ENCODE results near the gene NHSL2. TPM values are rescaled to one million over a fixed set of nuclear protein-coding genes. Genes with fewer than 3 reads are reported as not detected.

Gene NHSL2
- total RNA-seq, 1 donor from 2014 or later, result 0.29 TPM

DNA sequence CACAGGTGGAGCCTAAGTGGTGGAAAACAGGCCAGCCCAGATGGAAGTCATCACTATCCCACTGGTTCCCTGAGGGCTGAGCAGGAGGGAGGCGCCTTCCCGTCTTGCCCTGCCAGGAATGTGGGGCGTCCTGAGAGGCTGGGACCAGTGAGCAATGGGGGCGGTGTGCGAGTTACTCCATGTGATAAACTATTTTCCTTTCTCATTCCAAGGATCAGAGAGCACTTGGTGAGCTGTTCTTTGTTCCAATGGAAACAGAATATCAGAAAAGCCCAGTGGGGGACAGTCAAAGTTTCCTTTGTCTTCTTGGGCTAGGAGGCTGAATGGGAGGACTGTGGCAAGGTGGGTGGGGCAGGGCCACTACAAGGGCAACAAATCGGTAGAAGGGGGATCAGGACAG, 86.2 kb downstream of the NHSL2 start:
- TF ChIP-seq, protein P1, sequence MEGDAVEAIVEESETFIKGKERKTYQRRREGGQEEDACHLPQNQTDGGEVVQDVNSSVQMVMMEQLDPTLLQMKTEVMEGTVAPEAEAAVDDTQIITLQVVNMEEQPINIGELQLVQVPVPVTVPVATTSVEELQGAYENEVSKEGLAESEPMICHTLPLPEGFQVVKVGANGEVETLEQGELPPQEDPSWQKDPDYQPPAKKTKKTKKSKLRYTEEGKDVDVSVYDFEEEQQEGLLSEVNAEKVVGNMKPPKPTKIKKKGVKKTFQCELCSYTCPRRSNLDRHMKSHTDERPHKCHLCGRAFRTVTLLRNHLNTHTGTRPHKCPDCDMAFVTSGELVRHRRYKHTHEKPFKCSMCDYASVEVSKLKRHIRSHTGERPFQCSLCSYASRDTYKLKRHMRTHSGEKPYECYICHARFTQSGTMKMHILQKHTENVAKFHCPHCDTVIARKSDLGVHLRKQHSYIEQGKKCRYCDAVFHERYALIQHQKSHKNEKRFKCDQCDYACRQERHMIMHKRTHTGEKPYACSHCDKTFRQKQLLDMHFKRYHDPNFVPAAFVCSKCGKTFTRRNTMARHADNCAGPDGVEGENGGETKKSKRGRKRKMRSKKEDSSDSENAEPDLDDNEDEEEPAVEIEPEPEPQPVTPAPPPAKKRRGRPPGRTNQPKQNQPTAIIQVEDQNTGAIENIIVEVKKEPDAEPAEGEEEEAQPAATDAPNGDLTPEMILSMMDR (IDR thresholded peaks at IDR 0.05), result no peak
- Mint-ChIP-seq H3K4me3 (no peak overlapping the region), H3K9me3 (no peaks in the 10 kb centered on the region), H3K27me3 (peaks cover 10% of the 10 kb centered on the region), H3K4me1 (peaks cover 4% of the 10 kb centered on the region), H3K27ac (no peak overlapping the region), H3K36me3 (ENCODE audit: low read depth) (no peaks in the 10 kb centered on the region)
- ChIA-PET POLR2A (no interaction called here), CTCF (interaction anchor here (4.0 kb wide), 1 partner anchor 130 kb away, joined by 26 read pairs; no protein-coding TSS in a partner anchor)
- ATAC-seq (ENCODE audit: low read depth), result no peak
- DNase-seq, result no peak
- intact Hi-C loops (cut with micrococcal nuclease), result loop anchor here (5.0 kb wide), 1 partner anchor 545 kb away; no protein-coding TSS in a partner anchor

GRCh38 chrX:71997320-71997719, 86.7 kb downstream of the NHSL2 start:
- H3K4me1 Mint-ChIP-seq, result peaks cover 4% of the 10 kb centered on the region
- CTCF ChIA-PET, result interaction anchor here (4.0 kb wide), 1 partner anchor 129 kb away, joined by 26 read pairs; no protein-coding TSS in a partner anchor
- H3K27ac Mint-ChIP-seq, result no peak overlapping the region
- H3K9me3 Mint-ChIP-seq, result no peaks in the 10 kb centered on the region
- POLR2A ChIA-PET, result no interaction called here
- peaks cover 10% of the 10 kb centered on the region for H3K27me3 Mint-ChIP-seq
- intact Hi-C loops (cut with micrococcal nuclease), result loop anchor here (5.0 kb wide), 1 partner anchor 545 kb away; no protein-coding TSS in a partner anchor
- DNase-seq (no peak), ATAC-seq (ENCODE audit: low read depth) (no peak)
- no peak overlapping the region for H3K4me3 Mint-ChIP-seq
- TF ChIP-seq, protein P1 (IDR thresholded peaks at IDR 0.05), result no peak
- H3K36me3 Mint-ChIP-seq (ENCODE audit: low read depth), result no peaks in the 10 kb centered on the region

- Mint-ChIP-seq H3K4me1 (no peaks in the 10 kb centered on the region), H3K9me3 (no peaks in the 10 kb centered on the region), H3K36me3 (ENCODE audit: low read depth) (no peaks in the 10 kb centered on the region), H3K4me3 (no peak overlapping the region), H3K27me3 (peaks cover 10% of the 10 kb centered on the region), H3K27ac (no peak overlapping the region)
- ChIA-PET CTCF (interaction anchor here (0.6 to 4.0 kb wide), 10 partner anchors 9 to 541 kb away, joined by 3 to 26 read pairs (median 4); partner anchors contain the start of gene RPS4X), POLR2A (interaction anchor here (1.4 kb wide), 1 partner anchor 128 kb away, joined by 4 read pairs; no protein-coding TSS in a partner anchor)
- intact Hi-C loops (cut with micrococcal nuclease), result loop anchor here (1.0 to 5.0 kb wide), 3 partner anchors 127 to 543 kb away; partner anchors contain the start of gene RPS4X
- TF ChIP-seq, protein P1 (IDR thresholded peaks at IDR 0.05), result no peak
- DNase-seq (no peak), ATAC-seq (ENCODE audit: low read depth) (peak; percentile 60)
Observed at GRCh38 chrX:71998836-71999509, 88.3 kb downstream of the NHSL2 start.

DNA sequence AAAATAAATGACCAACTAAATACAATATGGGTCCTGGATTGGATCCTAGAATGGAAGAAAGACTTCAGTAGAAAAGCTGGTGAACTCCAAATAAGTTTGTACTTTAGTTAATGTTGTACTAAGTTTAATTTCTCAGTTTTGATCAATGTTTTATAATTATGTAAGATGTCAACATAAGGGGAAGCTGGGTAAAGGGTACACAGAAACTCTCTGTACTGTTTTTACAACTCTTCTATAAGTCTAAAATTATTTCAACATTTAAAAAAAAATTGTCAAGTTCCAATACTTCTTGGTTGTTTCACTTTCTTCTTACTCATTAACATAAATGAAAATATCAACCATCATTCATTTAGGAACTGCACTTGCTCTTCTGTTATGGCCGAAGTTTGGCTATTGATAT, 88.9 kb downstream of the NHSL2 start:
- DNase-seq (no peak), ATAC-seq (ENCODE audit: low read depth) (no peak)
- CTCF ChIA-PET, result interaction anchor here (0.6 to 1.7 kb wide), 6 partner anchors 8 to 277 kb away, joined by 3 to 7 read pairs (median 4); partner anchors contain the start of gene RPS4X
- Mint-ChIP-seq H3K27ac (no peak overlapping the region), H3K4me3 (no peak overlapping the region), H3K9me3 (no peaks in the 10 kb centered on the region), H3K4me1 (no peaks in the 10 kb centered on the region), H3K36me3 (ENCODE audit: low read depth) (no peaks in the 10 kb centered on the region), H3K27me3 (peaks cover 10% of the 10 kb centered on the region)
- POLR2A ChIA-PET, result interaction anchor here (1.4 kb wide), 1 partner anchor 127 kb away, joined by 4 read pairs; no protein-coding TSS in a partner anchor
- TF ChIP-seq, protein P1 (IDR thresholded peaks at IDR 0.05), result no peak
- intact Hi-C loops (cut with micrococcal nuclease), result loop anchor here (1.0 to 5.0 kb wide), 3 partner anchors 127 to 543 kb away; partner anchors contain the start of gene RPS4X

GRCh38 chrX:72001471-72001870, 90.8 kb downstream of the NHSL2 start:
- CTCF ChIA-PET, result interaction anchor here (1.3 to 1.4 kb wide), 2 partner anchors 18 to 125 kb away, joined by 5 to 6 read pairs; no protein-coding TSS in a partner anchor
- Mint-ChIP-seq H3K9me3 (no peaks in the 10 kb centered on the region), H3K4me3 (no peak overlapping the region), H3K4me1 (no peaks in the 10 kb centered on the region), H3K27me3 (peaks cover 6% of the 10 kb centered on the region), H3K27ac (no peak overlapping the region), H3K36me3 (ENCODE audit: low read depth) (no peaks in the 10 kb centered on the region)
- POLR2A ChIA-PET, result no interaction called here
- DNase-seq (no peak), ATAC-seq (ENCODE audit: low read depth) (no peak)
- intact Hi-C loops (cut with micrococcal nuclease), result no loop called here
- TF ChIP-seq, protein P1 (IDR thresholded peaks at IDR 0.05), result no peak
